ENCODE results near the gene ALOX15B.
"Not testable (repeated sequence)": the region's sequence is repeated elsewhere in the genome, so short reads cannot be mapped to it uniquely, and the experiment has no call there.

Gene ALOX15B

DNA sequence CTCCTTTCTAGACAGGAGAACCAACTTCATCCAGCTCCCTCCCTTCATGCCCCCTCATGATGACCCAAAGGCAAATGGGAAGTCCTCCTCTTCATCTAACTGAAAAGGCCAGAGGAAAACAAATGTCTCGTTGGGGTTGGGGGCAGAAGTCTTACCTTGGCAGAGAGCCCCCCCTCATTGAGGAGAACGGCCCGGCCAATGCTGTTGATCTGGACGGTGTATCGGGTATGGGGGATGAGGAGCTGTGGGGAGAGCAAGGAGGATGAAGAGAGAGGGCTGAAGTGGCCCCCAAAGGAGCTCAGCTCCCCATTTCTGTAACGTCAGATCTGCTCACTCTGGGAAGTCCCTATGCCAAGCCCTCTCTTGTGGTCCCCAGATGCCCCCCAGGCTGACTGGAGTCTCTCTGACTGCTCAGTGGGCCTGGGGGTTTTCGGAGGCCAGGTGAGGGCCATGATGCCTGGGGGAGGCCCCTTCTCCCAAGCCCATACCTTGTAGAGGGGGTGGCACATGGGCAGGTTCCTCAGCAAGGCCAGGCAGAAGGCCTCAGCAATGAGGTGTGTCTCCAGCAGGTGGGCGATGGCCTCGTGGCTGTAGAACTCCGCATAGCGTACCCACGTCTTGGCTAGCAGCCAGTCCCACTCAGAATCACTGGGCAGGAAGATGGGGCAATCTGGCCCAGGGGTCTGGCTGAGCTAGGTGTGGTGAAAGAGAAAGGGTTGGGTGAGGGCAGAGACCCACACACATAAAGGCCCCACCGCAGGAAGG is 37.8 kb downstream of the ALOX15B start:
- Histone ChIP-seq H3K36me3 (ENCODE audit: control insufficient read depth, insufficient read depth, low read length) (no peaks in the 10 kb centered on the region), H3K4me3 (ENCODE audit: low read depth, low read length) (no peak overlapping the region), H3K9me3 (ENCODE audit: control insufficient read depth, insufficient read depth, low read depth, low read length) (no peaks in the 10 kb centered on the region; the same call in 1 of the 2 replicates), H3K27me3 (ENCODE audit: control insufficient read depth, insufficient read depth, low read length) (peaks cover 94% of the 10 kb centered on the region), H3K27ac (ENCODE audit: low read depth, low read length) (no peak overlapping the region), H3K4me1 (ENCODE audit: control insufficient read depth, insufficient read depth, low read length) (peaks cover 9% of the 10 kb centered on the region), H3K9ac (ENCODE audit: low read length) (no peak overlapping the region)

DNA sequence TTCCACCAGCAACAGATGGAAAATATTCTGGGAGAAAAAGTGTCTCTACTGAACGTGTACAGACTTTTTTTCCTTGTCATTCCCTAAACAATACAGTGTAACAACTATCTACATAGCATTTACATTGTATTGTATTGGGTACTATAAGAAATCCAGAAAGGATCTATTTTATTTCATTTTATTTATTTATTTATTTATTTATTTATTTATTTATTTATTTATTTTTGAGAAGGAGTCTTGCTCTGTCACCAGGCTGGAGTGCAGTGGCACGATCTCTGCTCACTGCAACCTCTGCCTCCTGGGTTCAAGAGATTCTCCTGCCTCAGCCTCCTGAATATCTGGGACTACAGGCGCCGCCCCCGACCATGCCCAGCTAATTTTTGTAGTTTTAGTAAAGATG is 39.1 kb downstream of the ALOX15B start:
- H3K27me3 ChIP-seq (ENCODE audit: control insufficient read depth, insufficient read depth, low read length) = peaks cover 94% of the 10 kb centered on the region
- not testable (repeated sequence) for H3K4me1 ChIP-seq (ENCODE audit: control insufficient read depth, insufficient read depth, low read length); H3K9me3 ChIP-seq (ENCODE audit: control insufficient read depth, insufficient read depth, low read depth, low read length); H3K36me3 ChIP-seq (ENCODE audit: control insufficient read depth, insufficient read depth, low read length); H3K27ac ChIP-seq (ENCODE audit: low read depth, low read length); H3K4me3 ChIP-seq (ENCODE audit: low read depth, low read length); H3K9ac ChIP-seq (ENCODE audit: low read length)

DNA sequence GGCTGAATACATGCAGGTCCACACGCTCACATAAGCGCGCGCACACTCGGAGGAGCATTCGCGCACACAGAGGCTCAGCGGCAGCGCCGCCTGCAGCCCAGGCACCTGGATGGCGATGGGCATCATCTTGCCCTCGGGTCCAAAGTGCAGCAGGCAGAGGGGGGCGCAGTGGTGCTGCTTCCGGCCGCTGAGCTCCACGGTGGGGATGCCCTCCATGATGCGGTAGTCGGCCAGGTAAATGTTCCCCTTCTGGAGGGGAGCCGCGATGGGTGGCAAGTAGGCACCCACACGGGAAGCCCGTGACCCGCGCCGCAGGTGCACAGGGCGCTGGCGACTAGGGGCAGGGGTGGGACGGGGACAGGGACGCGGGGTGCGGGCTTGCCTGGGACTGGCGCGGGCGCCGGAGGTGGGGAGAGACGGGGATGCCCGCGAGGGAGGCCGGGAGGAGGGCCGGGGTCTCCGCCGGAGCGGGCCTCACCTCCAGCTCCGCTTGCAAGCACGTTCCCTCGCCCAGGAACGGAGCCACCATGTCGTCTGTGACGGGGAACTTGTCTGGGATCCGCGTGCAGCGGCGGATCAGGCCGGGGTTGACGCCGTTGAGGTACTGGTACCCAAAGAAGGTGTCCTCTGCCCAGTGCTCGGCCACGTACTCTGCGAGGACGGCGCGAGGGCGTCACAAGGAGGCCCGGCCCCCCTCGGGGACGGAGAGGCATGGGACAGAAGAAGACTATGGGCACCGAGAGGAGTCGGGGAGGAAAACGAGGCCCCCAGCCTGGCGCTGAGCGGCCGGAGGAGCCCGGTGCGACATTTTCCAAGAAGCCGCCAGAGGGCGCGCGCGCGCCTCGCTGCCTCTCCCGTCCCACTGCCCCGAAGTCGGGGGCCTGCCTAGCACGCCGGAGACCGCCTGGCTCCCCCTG is 40.7 kb downstream of the ALOX15B start:
- H3K27me3 ChIP-seq (ENCODE audit: control insufficient read depth, insufficient read depth, low read length) = peaks cover 87% of the 10 kb centered on the region
- peak overlapping the region; percentile 77 for H3K4me3 ChIP-seq (ENCODE audit: low read depth, low read length)
- no peaks in the 10 kb centered on the region for H3K36me3 ChIP-seq (ENCODE audit: control insufficient read depth, insufficient read depth, low read length)
- H3K27ac ChIP-seq (ENCODE audit: low read depth, low read length) = no peak overlapping the region
- no peaks in the 10 kb centered on the region; the same call in 1 of the 2 replicates for H3K9me3 ChIP-seq (ENCODE audit: control insufficient read depth, insufficient read depth, low read depth, low read length)
- H3K9ac ChIP-seq (ENCODE audit: low read length) = peak overlapping the region; percentile 42
- no peaks in the 10 kb centered on the region for H3K4me1 ChIP-seq (ENCODE audit: control insufficient read depth, insufficient read depth, low read length)

DNA sequence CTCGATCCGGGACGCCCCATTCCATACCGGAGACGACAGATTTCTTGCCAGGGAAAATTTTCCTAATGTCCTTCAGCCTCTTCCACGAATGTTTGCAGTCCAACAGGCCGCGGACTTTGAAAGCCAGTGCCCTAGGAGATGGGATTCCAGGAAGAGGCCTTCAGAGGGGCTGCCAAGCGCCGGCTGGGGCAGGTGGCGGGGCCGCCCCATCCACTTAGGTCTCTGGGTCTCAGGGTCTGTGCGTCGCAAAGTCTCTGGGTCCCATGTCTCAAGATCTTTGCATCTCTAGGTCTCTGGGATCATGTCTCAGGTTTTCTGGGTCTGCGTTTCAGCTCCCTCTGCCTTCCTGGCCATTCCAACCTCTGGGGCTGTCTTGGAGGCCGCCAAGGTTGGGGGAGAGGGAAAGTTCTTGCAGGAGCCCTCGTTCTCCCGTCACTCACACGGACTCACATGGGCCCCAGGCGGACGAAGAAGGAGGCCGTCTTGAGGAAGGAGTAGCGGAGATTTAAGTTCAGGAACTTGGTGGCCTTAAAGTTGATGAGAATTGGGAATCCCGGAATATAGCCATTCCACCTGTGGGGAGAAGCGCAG is 41.4 kb downstream of the ALOX15B start:
- H3K4me3 ChIP-seq (ENCODE audit: low read depth, low read length) = peak overlapping the region; percentile 77
- no peaks in the 10 kb centered on the region for H3K36me3 ChIP-seq (ENCODE audit: control insufficient read depth, insufficient read depth, low read length)
- H3K9me3 ChIP-seq (ENCODE audit: control insufficient read depth, insufficient read depth, low read depth, low read length) = no peaks in the 10 kb centered on the region; the same call in 1 of the 2 replicates
- no peaks in the 10 kb centered on the region for H3K4me1 ChIP-seq (ENCODE audit: control insufficient read depth, insufficient read depth, low read length)
- no peak overlapping the region for H3K9ac ChIP-seq (ENCODE audit: low read length)
- H3K27me3 ChIP-seq (ENCODE audit: control insufficient read depth, insufficient read depth, low read length) = peaks cover 84% of the 10 kb centered on the region
- H3K27ac ChIP-seq (ENCODE audit: low read depth, low read length) = no peak overlapping the region

DNA sequence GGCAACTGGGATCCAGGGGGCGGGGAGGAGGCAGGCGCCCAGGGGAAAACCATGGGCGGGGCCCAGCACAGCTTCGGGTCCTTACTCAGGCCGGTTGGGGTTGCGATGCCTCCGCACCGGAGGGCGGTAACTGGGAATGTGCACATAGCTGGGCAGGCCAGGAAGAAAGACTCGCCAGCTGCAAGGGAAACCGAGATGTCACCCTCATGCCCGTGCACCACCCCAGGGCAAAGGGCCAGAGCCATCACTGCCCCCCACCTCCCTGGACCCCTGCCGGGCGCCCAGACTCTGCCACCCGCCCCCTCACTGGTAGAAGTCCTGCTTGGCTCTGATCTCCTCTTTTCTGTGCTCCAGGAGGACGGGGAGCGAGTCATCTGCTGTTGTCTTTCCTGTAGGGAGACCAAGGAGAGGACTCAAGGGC is 42.0 kb downstream of the ALOX15B start:
- Histone ChIP-seq H3K9ac (ENCODE audit: low read length) (no peak overlapping the region), H3K27me3 (ENCODE audit: control insufficient read depth, insufficient read depth, low read length) (peaks cover 83% of the 10 kb centered on the region), H3K9me3 (ENCODE audit: control insufficient read depth, insufficient read depth, low read depth, low read length) (no peaks in the 10 kb centered on the region; the same call in 1 of the 2 replicates), H3K4me3 (ENCODE audit: low read depth, low read length) (peak overlapping the region; percentile 77), H3K36me3 (ENCODE audit: control insufficient read depth, insufficient read depth, low read length) (no peaks in the 10 kb centered on the region), H3K27ac (ENCODE audit: low read depth, low read length) (no peak overlapping the region), H3K4me1 (ENCODE audit: control insufficient read depth, insufficient read depth, low read length) (no peaks in the 10 kb centered on the region)

DNA sequence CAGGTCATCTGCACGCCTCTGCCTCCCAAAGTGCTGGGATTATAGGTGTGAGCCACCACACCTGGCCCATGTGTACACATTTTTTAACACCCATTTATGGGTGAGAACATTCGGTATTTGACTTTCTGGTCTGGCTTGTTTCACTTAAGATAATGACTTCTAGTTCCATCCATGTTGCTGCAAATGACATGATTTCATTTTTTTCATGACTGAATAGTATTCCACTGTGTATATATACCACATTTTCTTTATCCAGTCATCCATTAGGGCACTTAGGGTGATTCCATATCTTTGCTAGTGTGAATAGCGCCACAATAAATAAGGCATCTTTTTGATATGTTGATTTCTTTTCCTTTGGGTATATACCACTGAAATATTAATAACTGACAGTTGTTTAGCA is 43.0 kb downstream of the ALOX15B start:
- Histone ChIP-seq H3K36me3 (ENCODE audit: control insufficient read depth, insufficient read depth, low read length) (no peaks in the 10 kb centered on the region), H3K9ac (ENCODE audit: low read length) (no peak overlapping the region), H3K27me3 (ENCODE audit: control insufficient read depth, insufficient read depth, low read length) (peaks cover 82% of the 10 kb centered on the region), H3K4me3 (ENCODE audit: low read depth, low read length) (no peak overlapping the region), H3K9me3 (ENCODE audit: control insufficient read depth, insufficient read depth, low read depth, low read length) (no peaks in the 10 kb centered on the region; the same call in 1 of the 2 replicates), H3K4me1 (ENCODE audit: control insufficient read depth, insufficient read depth, low read length) (no peaks in the 10 kb centered on the region), H3K27ac (ENCODE audit: low read depth, low read length) (no peak overlapping the region)

DNA sequence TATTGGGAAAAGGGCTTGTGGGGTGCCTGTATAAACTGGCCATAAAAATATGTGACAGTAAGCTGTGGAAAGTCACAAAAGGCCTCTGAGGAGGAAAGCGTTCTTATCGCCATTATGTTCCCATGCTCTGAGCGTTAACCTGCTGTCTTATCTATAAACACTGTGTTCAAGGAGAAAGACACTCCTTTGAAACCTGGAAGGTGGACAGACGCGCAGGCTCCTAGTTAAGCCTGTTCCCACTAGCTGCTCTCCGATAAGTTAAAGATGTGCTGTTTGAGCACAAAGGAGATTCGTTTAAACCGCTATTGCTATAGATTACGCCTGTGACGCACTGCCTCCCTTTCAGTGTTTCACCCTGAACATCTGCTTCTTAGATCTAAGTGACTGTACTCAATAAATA is 43.4 kb downstream of the ALOX15B start:
- Histone ChIP-seq H3K27me3 (ENCODE audit: control insufficient read depth, insufficient read depth, low read length) (peaks cover 82% of the 10 kb centered on the region), H3K9ac (ENCODE audit: low read length) (no peak overlapping the region), H3K4me1 (ENCODE audit: control insufficient read depth, insufficient read depth, low read length) (no peaks in the 10 kb centered on the region), H3K36me3 (ENCODE audit: control insufficient read depth, insufficient read depth, low read length) (no peaks in the 10 kb centered on the region), H3K27ac (ENCODE audit: low read depth, low read length) (no peak overlapping the region), H3K9me3 (ENCODE audit: control insufficient read depth, insufficient read depth, low read depth, low read length) (no peaks in the 10 kb centered on the region; the same call in 1 of the 2 replicates), H3K4me3 (ENCODE audit: low read depth, low read length) (no peak overlapping the region)

DNA sequence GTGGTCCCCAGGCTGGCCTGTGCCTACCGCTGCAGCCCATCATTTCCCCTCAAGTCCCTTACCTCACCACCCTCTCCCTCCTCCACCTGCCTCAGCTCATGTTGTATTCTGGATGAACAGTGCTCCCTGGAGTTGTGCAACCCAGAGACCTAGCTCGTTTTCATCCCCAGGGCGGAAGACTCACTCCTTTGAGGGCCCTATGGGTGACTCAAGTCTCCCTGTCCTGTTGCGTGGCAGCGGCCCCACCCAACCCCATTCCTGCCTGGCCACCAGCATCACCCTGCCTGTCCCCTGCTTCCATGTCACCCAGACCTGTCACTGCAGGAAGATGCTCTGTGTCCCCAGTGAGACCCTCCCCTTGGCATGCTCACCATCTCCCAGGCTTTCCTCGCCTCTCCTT is 45.4 kb downstream of the ALOX15B start:
- Histone ChIP-seq H3K4me3 (ENCODE audit: low read depth, low read length) (no peak overlapping the region), H3K9ac (ENCODE audit: low read length) (no peak overlapping the region), H3K27me3 (ENCODE audit: control insufficient read depth, insufficient read depth, low read length) (peaks cover 75% of the 10 kb centered on the region), H3K9me3 (ENCODE audit: control insufficient read depth, insufficient read depth, low read depth, low read length) (no peaks in the 10 kb centered on the region), H3K36me3 (ENCODE audit: control insufficient read depth, insufficient read depth, low read length) (no peaks in the 10 kb centered on the region), H3K4me1 (ENCODE audit: control insufficient read depth, insufficient read depth, low read length) (no peaks in the 10 kb centered on the region), H3K27ac (ENCODE audit: low read depth, low read length) (no peak overlapping the region)

DNA sequence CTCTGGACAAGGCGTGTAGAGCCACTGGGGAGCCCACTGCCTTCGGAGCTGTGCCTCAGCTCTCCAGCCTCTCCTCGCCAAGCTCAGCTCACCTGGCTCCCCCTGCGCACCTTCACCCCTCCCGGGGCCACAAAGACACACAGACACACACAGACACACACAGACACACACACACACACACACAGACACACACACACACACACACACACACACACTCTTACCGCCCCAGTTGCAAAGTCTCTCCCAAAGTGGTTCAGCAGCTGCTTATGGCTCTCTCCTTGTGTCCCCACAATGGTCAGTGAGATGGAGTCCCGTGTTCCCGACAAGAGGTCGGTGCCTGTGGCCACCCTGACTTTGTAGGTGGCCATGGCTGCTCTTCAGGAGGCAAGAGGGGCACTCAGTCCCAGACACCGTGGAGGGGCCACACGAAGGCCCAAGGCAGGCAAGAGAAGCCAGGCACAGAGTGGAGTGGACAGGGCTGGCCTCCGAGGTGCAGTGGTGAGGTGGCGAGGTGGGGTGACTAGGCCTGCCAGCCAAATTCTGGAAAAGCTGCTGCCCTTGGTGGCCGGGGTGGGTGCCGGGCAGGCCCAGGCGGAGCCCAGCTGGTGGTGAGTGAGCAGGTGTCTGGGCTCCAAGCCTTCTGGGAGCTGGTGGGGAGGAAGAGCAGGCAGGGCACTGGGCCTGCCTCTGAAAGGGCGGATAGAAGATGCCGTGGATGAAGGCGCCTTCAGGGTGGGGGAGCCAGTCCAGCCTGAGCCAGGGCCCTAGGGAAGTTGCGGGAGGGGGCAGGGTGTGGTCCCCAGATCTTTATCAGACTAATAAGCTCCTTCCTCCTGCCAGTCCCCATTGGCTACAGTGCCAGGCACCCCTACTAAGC is 48.5 kb downstream of the ALOX15B start, which contains the start of gene ALOX12B:
Gene ALOX12B, minus strand, starts transcription at position 642 of the 877 bp plus-strand sequence. Its CDS starts 274 bp downstream, at position 368.
- Histone ChIP-seq H3K9me3 (ENCODE audit: control insufficient read depth, insufficient read depth, low read depth, low read length) (no peaks in the 10 kb centered on the region), H3K4me1 (ENCODE audit: control insufficient read depth, insufficient read depth, low read length) (no peaks in the 10 kb centered on the region), H3K9ac (ENCODE audit: low read length) (no peak within 1 kb of the TSS), H3K36me3 (ENCODE audit: control insufficient read depth, insufficient read depth, low read length) (no peaks in the 10 kb centered on the region), H3K4me3 (ENCODE audit: low read depth, low read length) (no peak within 1 kb of the TSS), H3K27me3 (ENCODE audit: control insufficient read depth, insufficient read depth, low read length) (peaks cover 54% of the 10 kb centered on the region; the same call in 1 of the 2 replicates), H3K27ac (ENCODE audit: low read depth, low read length) (no peak within 1 kb of the TSS)

DNA sequence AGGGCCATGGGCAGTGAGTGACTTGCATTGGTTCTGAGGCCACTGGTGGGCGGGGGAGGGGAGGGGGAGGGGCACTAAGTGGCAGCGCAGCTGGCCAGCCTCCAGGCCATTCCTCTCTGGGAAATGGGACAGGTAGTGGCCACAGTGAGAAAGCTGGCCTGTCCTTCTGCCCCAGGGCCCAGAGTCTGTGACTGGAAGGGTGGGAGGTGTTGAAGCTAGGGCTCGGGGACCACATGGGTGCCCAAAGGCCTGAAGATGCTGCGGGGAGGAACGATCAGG is 49.0 kb downstream of the ALOX15B start:
- Histone ChIP-seq H3K27me3 (ENCODE audit: control insufficient read depth, insufficient read depth, low read length) (peaks cover 50% of the 10 kb centered on the region; the same call in 1 of the 2 replicates), H3K36me3 (ENCODE audit: control insufficient read depth, insufficient read depth, low read length) (no peaks in the 10 kb centered on the region), H3K4me1 (ENCODE audit: control insufficient read depth, insufficient read depth, low read length) (no peaks in the 10 kb centered on the region), H3K27ac (ENCODE audit: low read depth, low read length) (no peak overlapping the region), H3K4me3 (ENCODE audit: low read depth, low read length) (no peak overlapping the region), H3K9me3 (ENCODE audit: control insufficient read depth, insufficient read depth, low read depth, low read length) (no peaks in the 10 kb centered on the region), H3K9ac (ENCODE audit: low read length) (no peak overlapping the region)
